Measurements from ENCODE around the gene SART1. TPM values are rescaled to one million over a fixed set of nuclear protein-coding genes. Genes with fewer than 3 reads are reported as not detected.
A peak's percentile ranks its signal among the peaks of the same experiment; 100 is the strongest.
"Not testable (repeated sequence)": the region's sequence is repeated elsewhere in the genome, so short reads cannot be mapped to it uniquely, and the experiment has no call there.

Gene SART1
- total RNA-seq, 1 donor from 2014 or later = 26.0 TPM

DNA sequence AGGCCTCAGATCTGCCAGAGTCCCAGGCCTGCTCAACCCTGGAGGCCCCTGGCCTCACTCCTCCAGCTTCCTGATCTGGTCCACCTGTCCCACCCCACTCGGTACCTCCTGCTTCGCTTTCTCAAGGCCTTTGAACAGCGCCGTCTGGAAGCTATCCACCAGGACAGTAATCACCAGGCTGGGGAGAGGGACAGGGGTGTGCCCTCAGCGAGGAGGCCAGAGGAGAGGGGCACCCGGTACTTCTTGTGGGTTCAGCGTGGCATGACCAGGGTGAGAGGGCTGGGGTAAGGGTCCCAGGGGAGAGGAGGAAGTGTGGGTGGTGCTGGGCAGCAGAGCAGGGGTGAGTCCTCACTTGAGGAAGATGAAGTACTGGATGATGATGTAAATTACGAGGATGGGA lies 58.7 kb downstream of the SART1 start:
- Histone ChIP-seq H3K4me3 (no peak overlapping the region), H3K27me3 (no peaks in the 10 kb centered on the region), H3K27ac (no peak overlapping the region), H3K36me3 (no peaks in the 10 kb centered on the region), H3K9me3 (no peaks in the 10 kb centered on the region), H3K4me1 (peaks cover 4% of the 10 kb centered on the region)
- TF ChIP-seq POLR2A (IDR thresholded peaks at IDR 0.05) (no peak), POLR2AphosphoS5 (IDR thresholded peaks at IDR 0.05; ENCODE audit: insufficient read depth in 1 of 2, low read depth in 1 of 2) (no peak)
- TF ChIP-seq, protein P1, sequence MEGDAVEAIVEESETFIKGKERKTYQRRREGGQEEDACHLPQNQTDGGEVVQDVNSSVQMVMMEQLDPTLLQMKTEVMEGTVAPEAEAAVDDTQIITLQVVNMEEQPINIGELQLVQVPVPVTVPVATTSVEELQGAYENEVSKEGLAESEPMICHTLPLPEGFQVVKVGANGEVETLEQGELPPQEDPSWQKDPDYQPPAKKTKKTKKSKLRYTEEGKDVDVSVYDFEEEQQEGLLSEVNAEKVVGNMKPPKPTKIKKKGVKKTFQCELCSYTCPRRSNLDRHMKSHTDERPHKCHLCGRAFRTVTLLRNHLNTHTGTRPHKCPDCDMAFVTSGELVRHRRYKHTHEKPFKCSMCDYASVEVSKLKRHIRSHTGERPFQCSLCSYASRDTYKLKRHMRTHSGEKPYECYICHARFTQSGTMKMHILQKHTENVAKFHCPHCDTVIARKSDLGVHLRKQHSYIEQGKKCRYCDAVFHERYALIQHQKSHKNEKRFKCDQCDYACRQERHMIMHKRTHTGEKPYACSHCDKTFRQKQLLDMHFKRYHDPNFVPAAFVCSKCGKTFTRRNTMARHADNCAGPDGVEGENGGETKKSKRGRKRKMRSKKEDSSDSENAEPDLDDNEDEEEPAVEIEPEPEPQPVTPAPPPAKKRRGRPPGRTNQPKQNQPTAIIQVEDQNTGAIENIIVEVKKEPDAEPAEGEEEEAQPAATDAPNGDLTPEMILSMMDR (IDR thresholded peaks at IDR 0.05) = no peak
- intact Hi-C loops (cut with DNase I) = no loop called here
- DNase-seq (ENCODE audit: extremely low spot score in 2 of 2) = no peak

DNA sequence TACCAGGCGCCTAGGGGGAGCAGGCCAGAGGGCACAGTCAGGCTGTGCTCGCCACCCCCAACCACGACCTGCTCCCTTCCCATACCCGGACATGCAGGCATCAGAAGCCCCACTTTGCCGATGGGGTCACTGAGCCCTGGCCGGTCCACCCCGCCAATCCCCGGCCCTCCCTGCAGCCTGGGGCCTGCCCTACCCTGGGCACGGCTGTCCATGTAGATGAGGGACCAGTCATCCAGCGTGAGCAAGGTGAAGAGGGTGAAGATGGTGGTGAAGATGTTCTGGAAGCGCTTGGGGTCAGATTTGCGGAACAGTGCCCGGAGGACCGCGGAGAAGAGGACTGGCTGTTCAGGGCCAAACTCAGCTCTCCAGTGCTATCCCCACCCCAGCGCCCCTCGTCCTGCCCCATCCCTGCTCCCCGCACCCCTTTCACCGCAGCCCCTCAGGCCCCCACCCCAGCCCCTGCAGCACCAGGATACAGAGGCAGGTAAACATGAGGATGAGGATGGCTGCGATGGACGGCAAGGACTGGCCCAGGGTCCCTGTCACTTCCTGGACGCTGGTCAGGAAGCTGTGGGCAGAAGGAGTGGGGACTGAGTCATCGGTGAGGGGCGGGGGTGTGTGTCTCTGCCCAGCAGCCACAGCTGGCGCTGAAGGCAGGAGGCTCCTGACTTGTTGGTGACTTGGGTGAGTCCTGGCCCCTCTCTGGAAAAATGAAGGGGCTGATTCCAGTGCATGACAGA lies 59.3 kb downstream of the SART1 start:
- intact Hi-C loops (cut with DNase I) = no loop called here
- H3K4me1 ChIP-seq = peaks cover 4% of the 10 kb centered on the region
- no peak for DNase-seq (ENCODE audit: extremely low spot score in 2 of 2)
- no peak overlapping the region for H3K27ac ChIP-seq
- H3K9me3 ChIP-seq = no peaks in the 10 kb centered on the region
- H3K36me3 ChIP-seq = no peaks in the 10 kb centered on the region
- no peak overlapping the region for H3K4me3 ChIP-seq
- TF ChIP-seq, protein P1 (IDR thresholded peaks at IDR 0.05) = no peak
- TF ChIP-seq POLR2A (IDR thresholded peaks at IDR 0.05) (no peak), POLR2AphosphoS5 (IDR thresholded peaks at IDR 0.05; ENCODE audit: insufficient read depth in 1 of 2, low read depth in 1 of 2) (no peak)
- H3K27me3 ChIP-seq = no peaks in the 10 kb centered on the region

DNA sequence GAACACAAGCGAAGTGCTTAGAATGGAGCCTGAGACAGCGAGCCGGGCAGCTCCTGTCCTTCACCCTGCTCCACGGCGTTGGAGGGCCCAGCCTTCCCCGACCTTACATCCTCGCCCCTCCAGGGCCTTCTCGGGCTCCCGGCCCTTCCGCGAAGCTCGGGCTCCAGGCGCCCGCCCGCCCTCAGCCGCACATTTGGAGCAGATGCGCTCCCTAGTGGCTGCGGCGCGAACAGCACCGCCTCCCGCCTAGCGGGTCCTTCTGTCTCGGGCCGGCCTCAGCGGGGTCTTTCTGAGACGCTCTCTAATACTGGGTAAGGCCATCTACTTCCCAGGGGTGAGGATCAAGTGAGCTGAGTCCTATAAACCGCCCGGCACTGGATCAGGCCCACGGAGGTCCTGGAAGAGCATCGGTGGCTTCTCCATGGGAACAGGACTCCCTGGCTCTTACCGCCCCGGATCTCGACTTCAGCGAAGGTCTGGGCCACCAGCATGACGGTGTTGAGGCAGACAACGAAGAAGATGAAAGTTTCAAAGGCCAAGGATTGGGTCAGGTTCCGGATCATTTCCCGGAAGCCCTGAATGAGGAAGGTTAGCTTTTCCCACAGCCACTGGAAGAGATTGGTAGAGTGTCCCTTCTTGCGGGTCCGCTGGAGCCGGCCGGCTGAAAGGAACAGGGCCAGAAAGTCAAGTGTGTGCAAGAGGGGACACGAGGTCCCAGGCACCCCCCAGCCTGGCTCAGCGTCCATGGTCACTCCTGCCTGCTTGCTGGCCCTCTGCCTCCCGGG lies 61.1 kb downstream of the SART1 start:
- Histone ChIP-seq H3K27me3 (no peaks in the 10 kb centered on the region), H3K4me1 (peaks cover 4% of the 10 kb centered on the region), H3K36me3 (no peaks in the 10 kb centered on the region), H3K27ac (no peak overlapping the region), H3K4me3 (peak overlapping the region in 1 of 2 donors; percentile 8), H3K9me3 (no peaks in the 10 kb centered on the region)
- intact Hi-C loops (cut with DNase I) = no loop called here
- no peak for DNase-seq (ENCODE audit: extremely low spot score in 2 of 2)
- no peak for TF ChIP-seq POLR2A (IDR thresholded peaks at IDR 0.05)
- TF ChIP-seq, protein P1 (IDR thresholded peaks at IDR 0.05) = peak; percentile 74 to 86 (median 81)

DNA sequence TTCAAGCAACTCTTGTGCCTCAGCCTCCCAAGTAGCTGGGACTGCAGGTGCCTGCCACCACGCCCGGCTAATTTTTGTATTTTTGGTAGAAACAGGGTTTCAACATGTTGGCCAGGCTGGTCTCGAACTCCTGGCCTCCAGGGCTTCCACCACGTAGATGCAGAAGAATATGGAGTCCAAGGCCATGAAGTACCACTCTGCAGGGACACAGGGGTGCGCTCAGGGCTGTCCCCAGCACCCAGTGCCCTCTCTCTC lies 61.6 kb downstream of the SART1 start:
- H3K27ac ChIP-seq; H3K9me3 ChIP-seq; intact Hi-C loops (cut with DNase I); H3K27me3 ChIP-seq; DNase-seq (ENCODE audit: extremely low spot score in 2 of 2); H3K4me1 ChIP-seq; H3K4me3 ChIP-seq; H3K36me3 ChIP-seq: not testable (repeated sequence)

DNA sequence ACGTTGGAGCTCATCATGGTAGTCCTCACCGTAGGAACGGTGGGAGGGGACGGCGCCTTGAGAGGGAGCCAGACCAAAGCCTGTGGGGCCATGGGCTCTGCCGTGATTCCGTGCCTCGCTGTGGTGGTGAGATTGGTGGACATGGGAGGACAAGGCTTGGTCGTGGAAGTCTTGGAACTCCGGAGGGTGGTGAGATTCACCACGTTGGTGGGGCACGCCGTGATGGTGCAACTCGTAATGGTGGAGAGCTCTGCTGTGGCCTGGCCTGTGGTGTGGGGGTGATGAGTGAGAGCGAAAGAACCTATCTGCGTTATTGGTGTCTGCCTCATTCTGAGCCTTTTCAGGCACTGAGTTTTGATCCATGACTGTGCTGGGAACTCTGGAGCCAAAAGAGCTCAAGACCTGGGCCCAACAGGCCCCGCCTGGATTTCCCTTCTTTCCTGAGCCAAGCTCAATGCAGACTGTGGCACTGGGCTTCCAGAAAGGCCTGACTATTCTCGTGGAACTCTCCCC lies 64.5 kb downstream of the SART1 start, which contains the start of gene CATSPER1:
Gene CATSPER1, minus strand, starts transcription at position 463 of the 513 bp plus-strand sequence. Its CDS starts 100 bp downstream, at position 363.
- H3K9me3 ChIP-seq = no peaks in the 10 kb centered on the region
- H3K27ac ChIP-seq = no peak within 1 kb of the TSS
- H3K4me1 ChIP-seq = peaks cover 4% of the 10 kb centered on the region
- intact Hi-C loops (cut with DNase I) = no loop called here
- no peaks in the 10 kb centered on the region for H3K36me3 ChIP-seq
- no peak for DNase-seq (ENCODE audit: extremely low spot score in 2 of 2)
- H3K4me3 ChIP-seq = no peak within 1 kb of the TSS
- TF ChIP-seq, protein P1 (IDR thresholded peaks at IDR 0.05) = no peak
- TF ChIP-seq POLR2AphosphoS5 (IDR thresholded peaks at IDR 0.05; ENCODE audit: insufficient read depth in 1 of 2, low read depth in 1 of 2) = no peak
- TF ChIP-seq POLR2A (IDR thresholded peaks at IDR 0.05) = no peak
- no peaks in the 10 kb centered on the region for H3K27me3 ChIP-seq

Other genes starting within 250 kb of the SART1 start
- gene KAT5, start 249.5 kb upstream of the SART1 start, total RNA-seq = 58.9 TPM
- 66.8 TPM for gene RNASEH2C, start 240.9 kb upstream of the SART1 start, total RNA-seq
- 16.5 TPM for gene AP5B1, start 180.8 kb upstream of the SART1 start, total RNA-seq
- gene OVOL1, start 174.7 kb upstream of the SART1 start, total RNA-seq = 17.4 TPM
- 1.5 TPM for gene SNX32, start 127.8 kb upstream of the SART1 start, total RNA-seq
- 589 TPM for gene CFL1, start 103.6 kb upstream of the SART1 start, total RNA-seq
- gene MUS81, start 101.3 kb upstream of the SART1 start, total RNA-seq = 48.9 TPM
- 57.9 TPM for gene EFEMP2, start 88.9 kb upstream of the SART1 start, total RNA-seq
- gene CTSW, start 81.9 kb upstream of the SART1 start, total RNA-seq = 0.74 TPM
- 78.6 TPM for gene FIBP, start 73.3 kb upstream of the SART1 start, total RNA-seq
- gene CCDC85B, start 71.1 kb upstream of the SART1 start, total RNA-seq = 76.4 TPM
- gene FOSL1, start 61.3 kb upstream of the SART1 start, total RNA-seq = 20.9 TPM
- gene C11orf68, start 42.7 kb upstream of the SART1 start, total RNA-seq = 21.1 TPM
- 59.2 TPM for gene DRAP1, start 42.3 kb upstream of the SART1 start, total RNA-seq
- gene TSGA10IP, start 16.3 kb upstream of the SART1 start, total RNA-seq = not detected
- gene EIF1AD, start 40.4 kb downstream of the SART1 start, total RNA-seq = 50.6 TPM
- gene BANF1, start 40.8 kb downstream of the SART1 start, total RNA-seq = 54.5 TPM
- 5.6 TPM for gene CST6, start 50.3 kb downstream of the SART1 start, total RNA-seq
- not detected for gene CATSPER1, start 64.7 kb downstream of the SART1 start, total RNA-seq
- not detected for gene GAL3ST3, start 87.4 kb downstream of the SART1 start, total RNA-seq
- 107 TPM for gene SF3B2, start 90.6 kb downstream of the SART1 start, total RNA-seq
- 66.0 TPM for gene PACS1, start 108.5 kb downstream of the SART1 start, total RNA-seq